Type B pancreatic cell (in vitro differentiated cells): ENCODE results near the gene DYRK1A. TPM values are rescaled to one million over a fixed set of nuclear protein-coding genes. Genes with fewer than 3 reads are reported as not detected.

Experiments
- DNase-seq: peaks from one replicate; pipeline ENCODE4 v3.0.0; 2021; ENCODE audit warnings: mixed read lengths; ENCODE audit not compliant: unreplicated experiment; ENCODE audit errors: extremely low spot score
- H3K27ac Mint-ChIP-seq: 2 replicates; pipeline ENCODE4 v1.8.0; 2021; ENCODE audit warnings: mild to moderate bottlenecking, mixed read lengths
- H3K27me3 Mint-ChIP-seq: 2 replicates; pipeline ENCODE4 v1.8.0; 2021; ENCODE audit warnings: mixed read lengths
- H3K36me3 Mint-ChIP-seq: 2 replicates; pipeline ENCODE4 v1.8.0; 2021; ENCODE audit warnings: mixed read lengths
- H3K4me1 Mint-ChIP-seq: one replicate; pipeline ENCODE4 v1.8.0; 2021; ENCODE audit warnings: mixed read lengths; ENCODE audit not compliant: unreplicated experiment
- H3K4me3 Mint-ChIP-seq: 2 replicates; pipeline ENCODE4 v1.8.0; 2021; ENCODE audit warnings: mild to moderate bottlenecking, mixed read lengths
- H3K9me3 Mint-ChIP-seq: 2 replicates; pipeline ENCODE4 v1.8.0; 2021; ENCODE audit warnings: mixed read lengths
- total RNA-seq: library from RNA; stranded (reverse); gene quantifications from 2 replicates; pipeline ENCODE4 v1.2.1, GENCODE V29; 2021; ENCODE audit warnings: low replicate concordance
- TF ChIP-seq, protein P1 (sequence below): fragments of 200-600 bp; sonication (generic); conservative IDR thresholded peaks from 2 replicates; pipeline ENCODE4 v1.5.0; 2021; ENCODE audit warnings: antibody characterized with exemption, mild to moderate bottlenecking

DYRK1A gene
- total RNA-seq, 1 donor from 2014 or later, result 70.6 TPM

- TF ChIP-seq, protein P1, sequence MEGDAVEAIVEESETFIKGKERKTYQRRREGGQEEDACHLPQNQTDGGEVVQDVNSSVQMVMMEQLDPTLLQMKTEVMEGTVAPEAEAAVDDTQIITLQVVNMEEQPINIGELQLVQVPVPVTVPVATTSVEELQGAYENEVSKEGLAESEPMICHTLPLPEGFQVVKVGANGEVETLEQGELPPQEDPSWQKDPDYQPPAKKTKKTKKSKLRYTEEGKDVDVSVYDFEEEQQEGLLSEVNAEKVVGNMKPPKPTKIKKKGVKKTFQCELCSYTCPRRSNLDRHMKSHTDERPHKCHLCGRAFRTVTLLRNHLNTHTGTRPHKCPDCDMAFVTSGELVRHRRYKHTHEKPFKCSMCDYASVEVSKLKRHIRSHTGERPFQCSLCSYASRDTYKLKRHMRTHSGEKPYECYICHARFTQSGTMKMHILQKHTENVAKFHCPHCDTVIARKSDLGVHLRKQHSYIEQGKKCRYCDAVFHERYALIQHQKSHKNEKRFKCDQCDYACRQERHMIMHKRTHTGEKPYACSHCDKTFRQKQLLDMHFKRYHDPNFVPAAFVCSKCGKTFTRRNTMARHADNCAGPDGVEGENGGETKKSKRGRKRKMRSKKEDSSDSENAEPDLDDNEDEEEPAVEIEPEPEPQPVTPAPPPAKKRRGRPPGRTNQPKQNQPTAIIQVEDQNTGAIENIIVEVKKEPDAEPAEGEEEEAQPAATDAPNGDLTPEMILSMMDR, result no peak
- H3K4me1 Mint-ChIP-seq, result peaks cover 42% of the 10 kb centered on the region
- H3K36me3 Mint-ChIP-seq, result peaks cover 19% of the 10 kb centered on the region
- peak overlapping the region; percentile 1 for H3K27ac Mint-ChIP-seq
- no peaks in the 10 kb centered on the region for H3K9me3 Mint-ChIP-seq
- no peak for DNase-seq
- no peak overlapping the region for H3K4me3 Mint-ChIP-seq
- no peaks in the 10 kb centered on the region for H3K27me3 Mint-ChIP-seq
These were observed 84.9 kb downstream of the DYRK1A start for GRCh38 chr21:37451446-37451845.

DNA sequence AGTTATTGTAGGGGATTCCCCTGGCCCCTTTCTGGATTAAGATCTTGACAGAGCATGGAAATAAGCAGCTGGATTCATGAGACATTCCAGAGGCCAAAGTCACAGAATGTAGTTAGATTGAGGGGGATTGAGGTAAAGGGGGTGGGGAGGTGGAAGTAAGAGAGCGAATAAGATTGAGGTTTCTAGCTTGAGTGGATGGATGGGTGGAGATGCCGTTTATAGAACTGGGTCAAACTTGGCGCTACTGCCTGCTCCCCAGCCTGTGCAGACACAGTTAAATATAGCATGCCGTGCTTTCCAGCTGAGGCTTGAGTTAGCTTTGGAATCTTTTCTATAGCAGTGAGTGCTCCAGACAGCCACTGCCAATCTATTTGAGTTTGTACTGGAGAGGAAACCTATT, 85.7 kb downstream of the DYRK1A start:
- DNase-seq, result no peak
- Mint-ChIP-seq H3K9me3 (no peaks in the 10 kb centered on the region), H3K27ac (peak overlapping the region; percentile 1), H3K36me3 (peaks cover 19% of the 10 kb centered on the region), H3K4me1 (peaks cover 39% of the 10 kb centered on the region), H3K4me3 (peak overlapping the region; percentile 1), H3K27me3 (no peaks in the 10 kb centered on the region)
- TF ChIP-seq, protein P1, result no peak

GRCh38 chr21:37453350-37453749, 86.8 kb downstream of the DYRK1A start:
- peaks cover 48% of the 10 kb centered on the region for H3K4me1 Mint-ChIP-seq
- no peak overlapping the region for H3K4me3 Mint-ChIP-seq
- peaks cover 19% of the 10 kb centered on the region for H3K36me3 Mint-ChIP-seq
- no peaks in the 10 kb centered on the region for H3K9me3 Mint-ChIP-seq
- H3K27ac Mint-ChIP-seq, result peak overlapping the region; percentile 6
- no peaks in the 10 kb centered on the region for H3K27me3 Mint-ChIP-seq
- TF ChIP-seq, protein P1, result no peak
- no peak for DNase-seq

GRCh38 chr21:37454869-37455503, 88.4 kb downstream of the DYRK1A start:
- no peaks in the 10 kb centered on the region for H3K9me3 Mint-ChIP-seq
- no peak overlapping the region for H3K4me3 Mint-ChIP-seq
- no peak for DNase-seq
- peaks cover 64% of the 10 kb centered on the region for H3K4me1 Mint-ChIP-seq
- H3K27me3 Mint-ChIP-seq, result no peaks in the 10 kb centered on the region
- TF ChIP-seq, protein P1, result no peak
- H3K27ac Mint-ChIP-seq, result peak overlapping the region; percentile 67
- H3K36me3 Mint-ChIP-seq, result peaks cover 15% of the 10 kb centered on the region

GRCh38 chr21:37455504-37455911, 88.9 kb downstream of the DYRK1A start:
- H3K4me3 Mint-ChIP-seq, result peak overlapping the region; percentile 30
- DNase-seq, result no peak
- peaks cover 67% of the 10 kb centered on the region for H3K4me1 Mint-ChIP-seq
- H3K27me3 Mint-ChIP-seq, result no peaks in the 10 kb centered on the region
- H3K36me3 Mint-ChIP-seq, result peaks cover 9% of the 10 kb centered on the region
- TF ChIP-seq, protein P1, result no peak
- H3K9me3 Mint-ChIP-seq, result no peaks in the 10 kb centered on the region
- peak overlapping the region; percentile 67 for H3K27ac Mint-ChIP-seq
